Measurements from ENCODE around the gene ZNRF3. TPM values are rescaled to one million over a fixed set of nuclear protein-coding genes. Genes with fewer than 3 reads are reported as not detected.

ZNRF3 gene
- total RNA-seq, 1 experiment from 2014 or later: 23.7 TPM

DNA sequence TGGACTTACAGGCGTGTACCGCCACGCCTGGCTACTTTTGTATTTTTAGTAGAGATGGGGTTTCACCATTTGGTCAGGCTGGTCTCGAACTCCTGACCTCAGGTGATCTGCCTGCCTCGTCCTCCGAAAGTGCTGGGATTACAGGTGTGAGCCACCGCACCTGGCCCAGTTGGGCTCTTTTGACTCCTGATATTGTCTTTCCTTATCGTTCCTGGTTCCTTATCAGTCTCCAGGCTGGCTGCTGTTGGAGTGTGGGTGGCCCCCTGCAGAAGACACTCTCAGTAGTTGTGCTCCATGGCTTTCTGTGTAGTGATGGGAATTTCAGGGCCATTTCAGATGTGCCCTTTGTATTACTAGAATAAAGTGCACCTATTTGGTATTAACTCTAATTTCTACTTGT, 123.0 kb downstream of the ZNRF3 start:
- Mint-ChIP-seq H3K27ac (ENCODE audit: unreplicated experiment) (no peak overlapping the region), H3K9me3 (ENCODE audit: low read depth, unreplicated experiment) (no peaks in the 10 kb centered on the region), H3K4me1 (ENCODE audit: low read depth, unreplicated experiment) (peaks cover 28% of the 10 kb centered on the region), H3K36me3 (ENCODE audit: insufficient read depth, unreplicated experiment) (peaks cover 21% of the 10 kb centered on the region), H3K27me3 (ENCODE audit: unreplicated experiment) (no peaks in the 10 kb centered on the region), H3K4me3 (ENCODE audit: low read depth, unreplicated experiment) (no peak overlapping the region)
- intact Hi-C loops (cut with micrococcal nuclease; ENCODE audit: unreplicated experiment): no loop called here
- BruUV-seq (replicated peaks): no TSS peak
- CTCF ChIA-PET: interaction anchor here (0.7 kb wide), 1 partner anchor 292 kb away, joined by 6 read pairs; no protein-coding TSS in a partner anchor
- TF ChIP-seq, protein P1, sequence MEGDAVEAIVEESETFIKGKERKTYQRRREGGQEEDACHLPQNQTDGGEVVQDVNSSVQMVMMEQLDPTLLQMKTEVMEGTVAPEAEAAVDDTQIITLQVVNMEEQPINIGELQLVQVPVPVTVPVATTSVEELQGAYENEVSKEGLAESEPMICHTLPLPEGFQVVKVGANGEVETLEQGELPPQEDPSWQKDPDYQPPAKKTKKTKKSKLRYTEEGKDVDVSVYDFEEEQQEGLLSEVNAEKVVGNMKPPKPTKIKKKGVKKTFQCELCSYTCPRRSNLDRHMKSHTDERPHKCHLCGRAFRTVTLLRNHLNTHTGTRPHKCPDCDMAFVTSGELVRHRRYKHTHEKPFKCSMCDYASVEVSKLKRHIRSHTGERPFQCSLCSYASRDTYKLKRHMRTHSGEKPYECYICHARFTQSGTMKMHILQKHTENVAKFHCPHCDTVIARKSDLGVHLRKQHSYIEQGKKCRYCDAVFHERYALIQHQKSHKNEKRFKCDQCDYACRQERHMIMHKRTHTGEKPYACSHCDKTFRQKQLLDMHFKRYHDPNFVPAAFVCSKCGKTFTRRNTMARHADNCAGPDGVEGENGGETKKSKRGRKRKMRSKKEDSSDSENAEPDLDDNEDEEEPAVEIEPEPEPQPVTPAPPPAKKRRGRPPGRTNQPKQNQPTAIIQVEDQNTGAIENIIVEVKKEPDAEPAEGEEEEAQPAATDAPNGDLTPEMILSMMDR (IDR thresholded peaks at IDR 0.05; ENCODE audit: unreplicated experiment): no peak
- DNase-seq: no peak

DNA sequence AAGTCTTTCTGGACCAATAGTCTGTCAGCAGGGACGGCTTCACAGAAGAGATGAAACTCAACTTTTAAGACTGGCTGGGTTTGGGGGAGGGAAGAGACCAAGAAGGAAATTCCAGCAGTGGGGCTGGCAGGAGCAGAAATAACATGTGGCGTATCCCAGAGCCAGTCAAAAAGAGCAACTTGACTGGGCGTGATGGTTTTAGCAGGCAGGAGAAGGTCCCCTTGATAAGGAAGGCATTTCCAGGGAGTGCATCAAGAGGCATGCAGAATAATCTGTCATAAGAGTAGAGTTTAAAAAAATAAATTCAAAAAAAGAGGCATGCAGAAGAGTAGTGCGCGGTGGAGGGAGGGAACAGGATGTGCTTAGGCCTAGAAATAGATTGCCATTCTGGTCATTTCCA, 125.8 kb downstream of the ZNRF3 start:
- intact Hi-C loops (cut with micrococcal nuclease; ENCODE audit: unreplicated experiment): no loop called here
- no peak overlapping the region for H3K4me3 Mint-ChIP-seq (ENCODE audit: low read depth, unreplicated experiment)
- DNase-seq: no peak
- no peaks in the 10 kb centered on the region for H3K27me3 Mint-ChIP-seq (ENCODE audit: unreplicated experiment)
- TF ChIP-seq, protein P1 (IDR thresholded peaks at IDR 0.05; ENCODE audit: unreplicated experiment): no peak
- H3K9me3 Mint-ChIP-seq (ENCODE audit: low read depth, unreplicated experiment): no peaks in the 10 kb centered on the region
- no peak overlapping the region for H3K27ac Mint-ChIP-seq (ENCODE audit: unreplicated experiment)
- peaks cover 26% of the 10 kb centered on the region for H3K4me1 Mint-ChIP-seq (ENCODE audit: low read depth, unreplicated experiment)
- BruUV-seq (replicated peaks): no TSS peak
- peaks cover 14% of the 10 kb centered on the region for H3K36me3 Mint-ChIP-seq (ENCODE audit: insufficient read depth, unreplicated experiment)
- CTCF ChIA-PET: no interaction called here

DNA sequence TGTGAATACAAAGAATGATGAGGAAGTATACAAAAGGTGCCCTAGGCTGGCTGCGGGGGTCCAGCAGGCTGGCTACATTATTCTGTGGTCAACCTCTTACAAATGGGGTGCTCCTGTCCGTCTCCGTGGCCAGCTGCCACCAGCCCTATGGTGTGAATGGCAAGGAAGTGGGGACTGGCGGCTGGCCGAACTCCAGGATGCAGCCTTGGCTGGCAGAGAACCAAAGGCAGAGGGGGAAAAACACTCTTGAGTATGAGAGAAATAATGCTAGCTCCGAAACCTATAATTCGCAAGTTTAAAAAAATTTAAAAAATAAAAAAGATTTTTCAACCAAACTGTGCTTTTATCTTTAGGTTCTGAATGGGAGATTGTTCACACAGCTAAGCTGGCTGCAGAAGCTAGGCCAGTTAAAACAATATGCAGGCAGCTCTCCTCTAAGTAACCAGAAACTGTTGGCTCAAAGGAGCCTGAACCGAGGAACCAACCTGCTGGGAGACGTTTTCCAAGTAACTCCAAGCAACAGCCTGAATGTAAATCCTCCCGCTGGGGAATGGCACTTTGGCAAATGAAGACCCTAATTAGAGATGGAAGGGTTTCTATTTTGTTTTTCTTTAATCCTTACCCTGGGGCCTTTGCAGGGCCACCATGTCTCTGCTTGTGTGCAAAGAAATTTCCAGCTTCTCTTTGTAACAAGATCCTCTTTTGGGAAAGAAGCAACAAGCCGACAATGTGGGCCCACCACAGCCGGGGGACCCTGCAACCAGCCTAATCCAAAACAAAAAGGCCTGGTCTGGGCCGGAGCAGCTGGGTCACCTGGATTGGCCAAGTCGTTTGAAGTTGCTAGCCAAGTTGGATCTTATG, 128.1 kb downstream of the ZNRF3 start:
- Mint-ChIP-seq H3K27ac (ENCODE audit: unreplicated experiment) (no peak overlapping the region), H3K36me3 (ENCODE audit: insufficient read depth, unreplicated experiment) (peaks cover 12% of the 10 kb centered on the region), H3K27me3 (ENCODE audit: unreplicated experiment) (no peaks in the 10 kb centered on the region), H3K9me3 (ENCODE audit: low read depth, unreplicated experiment) (no peaks in the 10 kb centered on the region), H3K4me3 (ENCODE audit: low read depth, unreplicated experiment) (no peak overlapping the region), H3K4me1 (ENCODE audit: low read depth, unreplicated experiment) (peaks cover 26% of the 10 kb centered on the region)
- BruUV-seq (replicated peaks): no TSS peak
- TF ChIP-seq, protein P1 (IDR thresholded peaks at IDR 0.05; ENCODE audit: unreplicated experiment): no peak
- CTCF ChIA-PET: interaction anchor here (0.7 kb wide), 1 partner anchor 579 kb away, joined by 3 read pairs; no protein-coding TSS in a partner anchor
- intact Hi-C loops (cut with micrococcal nuclease; ENCODE audit: unreplicated experiment): no loop called here
- no peak for DNase-seq

DNA sequence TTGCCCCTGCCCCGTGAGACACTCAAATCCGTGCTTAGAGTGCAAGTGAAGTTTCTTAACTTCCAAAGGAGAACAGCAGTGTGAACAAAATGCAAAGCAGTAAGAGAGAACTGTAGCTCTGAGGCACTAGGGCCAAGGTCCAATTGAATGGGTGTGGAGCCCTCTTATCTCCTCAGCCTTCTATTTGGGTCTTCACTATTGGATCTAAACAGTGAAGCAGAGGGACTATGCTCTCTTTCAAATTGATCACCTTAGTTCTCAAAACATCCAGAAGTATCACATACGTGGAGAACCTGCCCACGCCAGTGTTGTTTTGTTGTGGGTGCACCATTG, 128.7 kb downstream of the ZNRF3 start:
- TF ChIP-seq, protein P1 (IDR thresholded peaks at IDR 0.05; ENCODE audit: unreplicated experiment): no peak
- no peak for DNase-seq
- Mint-ChIP-seq H3K27me3 (ENCODE audit: unreplicated experiment) (no peaks in the 10 kb centered on the region), H3K27ac (ENCODE audit: unreplicated experiment) (no peak overlapping the region), H3K4me3 (ENCODE audit: low read depth, unreplicated experiment) (no peak overlapping the region), H3K4me1 (ENCODE audit: low read depth, unreplicated experiment) (peaks cover 32% of the 10 kb centered on the region), H3K36me3 (ENCODE audit: insufficient read depth, unreplicated experiment) (peaks cover 12% of the 10 kb centered on the region), H3K9me3 (ENCODE audit: low read depth, unreplicated experiment) (no peaks in the 10 kb centered on the region)
- BruUV-seq (replicated peaks): no TSS peak
- intact Hi-C loops (cut with micrococcal nuclease; ENCODE audit: unreplicated experiment): no loop called here
- CTCF ChIA-PET: interaction anchor here (0.7 kb wide), 1 partner anchor 22 kb away, joined by 3 read pairs; no protein-coding TSS in a partner anchor

All from Calu3 (cell line).